HEK293 (cell line): ENCODE measurements around the gene AGTPBP1.

Source experiments
- BCL11B ChIP-seq: fragments of 450-650 bp; formaldehyde crosslinking; IDR thresholded peaks from 2 replicates; pipeline ENCODE4 v1.5.1; 2016; ENCODE audit warnings: low read depth, missing biosample characterization, missing genetic modification characterization
- CTCF ChIP-seq: fragments of 450-650 bp; formaldehyde crosslinking; IDR thresholded peaks from 2 replicates; pipeline ENCODE4 v1.5.1; 2016; ENCODE audit warnings: missing biosample characterization, missing genetic modification characterization
- GFI1B ChIP-seq: fragments of 450-650 bp; formaldehyde crosslinking; IDR thresholded peaks from 2 replicates; pipeline ENCODE4 v1.5.1; 2016; ENCODE audit warnings: missing biosample characterization, missing genetic modification characterization
- HIC1 ChIP-seq: fragments of 450-650 bp; formaldehyde crosslinking; IDR thresholded peaks from 2 replicates; pipeline ENCODE4 v1.5.1; 2016; ENCODE audit warnings: missing biosample characterization, missing genetic modification characterization
- KLF1 ChIP-seq: fragments of 450-650 bp; formaldehyde crosslinking; IDR thresholded peaks from 2 replicates; pipeline ENCODE4 v1.5.1; 2016; ENCODE audit warnings: missing biosample characterization, missing genetic modification characterization
- SALL2 ChIP-seq: fragments of 450-650 bp; formaldehyde crosslinking; IDR thresholded peaks from 2 replicates; pipeline ENCODE4 v1.5.0; 2017; ENCODE audit warnings: missing biosample characterization, mild to moderate bottlenecking, missing genetic modification characterization, borderline replicate concordance
- ZBTB21 ChIP-seq: fragments of 450-650 bp; formaldehyde crosslinking; IDR thresholded peaks from 2 replicates; pipeline ENCODE4 v1.5.1; 2017; ENCODE audit warnings: missing biosample characterization, missing genetic modification characterization
- ZNF140 ChIP-seq: fragments of 450-650 bp; formaldehyde crosslinking; IDR thresholded peaks from 2 replicates; pipeline ENCODE4 v1.5.1; 2016; ENCODE audit warnings: missing biosample characterization, missing genetic modification characterization
- ZNF24 ChIP-seq: fragments of 450-650 bp; formaldehyde crosslinking; IDR thresholded peaks from 2 replicates; pipeline ENCODE4 v1.5.1; 2016; ENCODE audit warnings: missing biosample characterization, missing genetic modification characterization
- ZNF37A ChIP-seq: fragments of 450-650 bp; IDR thresholded peaks from 2 replicates; pipeline ENCODE4 v1.5.1; 2018; ENCODE audit warnings: missing biosample characterization, missing genetic modification characterization
- ZNF560 ChIP-seq: fragments of 450-650 bp; formaldehyde crosslinking; IDR thresholded peaks from 2 replicates; pipeline ENCODE4 v1.5.1; 2017; ENCODE audit warnings: missing biosample characterization, missing genetic modification characterization, borderline replicate concordance
- ZNF777 ChIP-seq: fragments of 450-650 bp; formaldehyde crosslinking; IDR thresholded peaks from 2 replicates; pipeline ENCODE4 v1.5.1; 2017; ENCODE audit warnings: missing biosample characterization, missing genetic modification characterization, borderline replicate concordance
- ZNF792 ChIP-seq: fragments of 450-650 bp; formaldehyde crosslinking; IDR thresholded peaks from 2 replicates; pipeline ENCODE4 v1.5.1; 2016; ENCODE audit warnings: missing biosample characterization, missing genetic modification characterization
- TF ChIP-seq, protein P1 (sequence below): fragments of 450-650 bp; formaldehyde crosslinking; IDR thresholded peaks from 2 replicates; pipeline ENCODE4 v1.5.1; 2016; ENCODE audit warnings: missing biosample characterization, missing genetic modification characterization, borderline replicate concordance

- TF ChIP-seq ZNF37A (tag by site-specific recombination), result no peak
- TF ChIP-seq SALL2 (tag by site-specific recombination), result no peak
- no peak for TF ChIP-seq CTCF (tag by site-specific recombination)
- TF ChIP-seq ZNF560 (tag by site-specific recombination), result no peak
- no peak for TF ChIP-seq BCL11B (tag by site-specific recombination)
- no peak for TF ChIP-seq ZNF792
- no peak for TF ChIP-seq ZNF140 (tag by site-specific recombination)
- no peak for TF ChIP-seq KLF1 (tag by site-specific recombination)
- TF ChIP-seq GFI1B (tag by site-specific recombination), result no peak
- TF ChIP-seq ZNF24 (tag by site-specific recombination), result no peak
- TF ChIP-seq, protein P1, sequence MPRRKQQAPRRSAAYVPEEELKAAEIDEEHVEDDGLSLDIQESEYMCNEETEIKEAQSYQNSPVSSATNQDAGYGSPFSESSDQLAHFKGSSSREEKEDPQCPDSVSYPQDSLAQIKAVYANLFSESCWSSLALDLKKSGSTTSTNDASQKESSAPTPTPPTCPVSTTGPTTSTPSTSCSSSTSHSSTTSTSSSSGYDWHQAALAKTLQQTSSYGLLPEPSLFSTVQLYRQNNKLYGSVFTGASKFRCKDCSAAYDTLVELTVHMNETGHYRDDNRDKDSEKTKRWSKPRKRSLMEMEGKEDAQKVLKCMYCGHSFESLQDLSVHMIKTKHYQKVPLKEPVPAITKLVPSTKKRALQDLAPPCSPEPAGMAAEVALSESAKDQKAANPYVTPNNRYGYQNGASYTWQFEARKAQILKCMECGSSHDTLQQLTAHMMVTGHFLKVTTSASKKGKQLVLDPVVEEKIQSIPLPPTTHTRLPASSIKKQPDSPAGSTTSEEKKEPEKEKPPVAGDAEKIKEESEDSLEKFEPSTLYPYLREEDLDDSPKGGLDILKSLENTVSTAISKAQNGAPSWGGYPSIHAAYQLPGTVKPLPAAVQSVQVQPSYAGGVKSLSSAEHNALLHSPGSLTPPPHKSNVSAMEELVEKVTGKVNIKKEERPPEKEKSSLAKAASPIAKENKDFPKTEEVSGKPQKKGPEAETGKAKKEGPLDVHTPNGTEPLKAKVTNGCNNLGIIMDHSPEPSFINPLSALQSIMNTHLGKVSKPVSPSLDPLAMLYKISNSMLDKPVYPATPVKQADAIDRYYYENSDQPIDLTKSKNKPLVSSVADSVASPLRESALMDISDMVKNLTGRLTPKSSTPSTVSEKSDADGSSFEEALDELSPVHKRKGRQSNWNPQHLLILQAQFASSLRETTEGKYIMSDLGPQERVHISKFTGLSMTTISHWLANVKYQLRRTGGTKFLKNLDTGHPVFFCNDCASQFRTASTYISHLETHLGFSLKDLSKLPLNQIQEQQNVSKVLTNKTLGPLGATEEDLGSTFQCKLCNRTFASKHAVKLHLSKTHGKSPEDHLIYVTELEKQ (tag by site-specific recombination), result no peak
- no peak for TF ChIP-seq ZBTB21 (tag by site-specific recombination)
- no peak for TF ChIP-seq ZNF777 (tag by site-specific recombination)
- TF ChIP-seq HIC1 (tag by site-specific recombination), result no peak
Observed at GRCh38 chr9:85688361-85688760, 53.4 kb downstream of the AGTPBP1 start.
